ENCODE measurements around the gene ANKEF1. TPM values are rescaled to one million over a fixed set of nuclear protein-coding genes. Genes with fewer than 3 reads are reported as not detected.

Gene ANKEF1
- total RNA-seq, 1 donor: 1.3 TPM

- no peak overlapping the region for H3K4me3 ChIP-seq (ENCODE audit: low read depth, low read length)
- no peak for TF ChIP-seq CTCF (IDR thresholded peaks at IDR 0.05; ENCODE audit: insufficient read depth, low read depth, low read length)
- DNase-seq (ENCODE audit: low read depth): no peak
These were observed 16.4 kb downstream of the ANKEF1 start for GRCh38 chr20:10051185-10051584.

GRCh38 chr20:10059006-10059405 lies 24.2 kb downstream of the ANKEF1 start:
- no peak overlapping the region for H3K4me3 ChIP-seq (ENCODE audit: low read depth, low read length)
- DNase-seq (ENCODE audit: low read depth): no peak

GRCh38 chr20:10060226-10060625 lies 25.4 kb downstream of the ANKEF1 start:
- no peak for DNase-seq (ENCODE audit: low read depth)
- no peak overlapping the region for H3K4me3 ChIP-seq (ENCODE audit: low read depth, low read length)
- no peak for TF ChIP-seq CTCF (IDR thresholded peaks at IDR 0.05; ENCODE audit: insufficient read depth, low read depth, low read length)

More at GRCh38 chr20:10059006-10059405, 24.2 kb downstream of the ANKEF1 start:
- no peak for TF ChIP-seq CTCF (IDR thresholded peaks at IDR 0.05; ENCODE audit: insufficient read depth, low read depth, low read length)

GRCh38 chr20:10061641-10062040 lies 26.9 kb downstream of the ANKEF1 start:
- no peak for DNase-seq (ENCODE audit: low read depth)
- no peak for TF ChIP-seq CTCF (IDR thresholded peaks at IDR 0.05; ENCODE audit: insufficient read depth, low read depth, low read length)
- H3K4me3 ChIP-seq (ENCODE audit: low read depth, low read length): no peak overlapping the region

- TF ChIP-seq CTCF (IDR thresholded peaks at IDR 0.05; ENCODE audit: insufficient read depth, low read depth, low read length): no peak
- no peak for DNase-seq (ENCODE audit: low read depth)
- no peak overlapping the region for H3K4me3 ChIP-seq (ENCODE audit: low read depth, low read length)
These were observed 28.7 kb downstream of the ANKEF1 start for GRCh38 chr20:10063482-10063881.

- no peak overlapping the region for H3K4me3 ChIP-seq (ENCODE audit: low read depth, low read length)
- TF ChIP-seq CTCF (IDR thresholded peaks at IDR 0.05; ENCODE audit: insufficient read depth, low read depth, low read length): no peak
- no peak for DNase-seq (ENCODE audit: low read depth)
These were observed 29.8 kb downstream of the ANKEF1 start for GRCh38 chr20:10064611-10065010.

GRCh38 chr20:10065154-10065833 lies 30.5 kb downstream of the ANKEF1 start:
- DNase-seq (ENCODE audit: low read depth): no peak
- no peak for TF ChIP-seq CTCF (IDR thresholded peaks at IDR 0.05; ENCODE audit: insufficient read depth, low read depth, low read length)

More at GRCh38 chr20:10065154-10065833, 30.5 kb downstream of the ANKEF1 start:
- no peak overlapping the region for H3K4me3 ChIP-seq (ENCODE audit: low read depth, low read length)

All from fibroblast of villous mesenchyme (primary cell).